ENCODE measurements around the gene KHDC1L.

DNA sequence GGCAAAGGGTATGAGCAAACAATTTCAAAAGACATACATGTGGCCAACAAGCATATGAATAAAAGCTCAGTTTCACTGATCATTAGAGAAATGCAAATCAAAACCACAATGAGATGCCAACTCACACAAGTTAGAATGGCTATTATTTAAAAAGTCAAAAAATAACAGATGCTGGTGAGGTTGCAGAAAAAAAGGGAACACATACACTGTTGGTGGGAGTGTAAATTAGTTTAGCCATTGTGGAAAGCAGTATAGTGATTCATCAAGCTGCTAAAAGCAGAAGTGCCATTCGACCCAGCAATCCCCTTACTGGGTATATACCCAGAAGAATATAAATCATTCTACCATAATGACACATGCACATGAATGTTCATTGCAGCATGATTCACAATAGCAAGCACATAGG is 6.7 kb upstream of the KHDC1L start:
- TF ChIP-seq, protein P1, sequence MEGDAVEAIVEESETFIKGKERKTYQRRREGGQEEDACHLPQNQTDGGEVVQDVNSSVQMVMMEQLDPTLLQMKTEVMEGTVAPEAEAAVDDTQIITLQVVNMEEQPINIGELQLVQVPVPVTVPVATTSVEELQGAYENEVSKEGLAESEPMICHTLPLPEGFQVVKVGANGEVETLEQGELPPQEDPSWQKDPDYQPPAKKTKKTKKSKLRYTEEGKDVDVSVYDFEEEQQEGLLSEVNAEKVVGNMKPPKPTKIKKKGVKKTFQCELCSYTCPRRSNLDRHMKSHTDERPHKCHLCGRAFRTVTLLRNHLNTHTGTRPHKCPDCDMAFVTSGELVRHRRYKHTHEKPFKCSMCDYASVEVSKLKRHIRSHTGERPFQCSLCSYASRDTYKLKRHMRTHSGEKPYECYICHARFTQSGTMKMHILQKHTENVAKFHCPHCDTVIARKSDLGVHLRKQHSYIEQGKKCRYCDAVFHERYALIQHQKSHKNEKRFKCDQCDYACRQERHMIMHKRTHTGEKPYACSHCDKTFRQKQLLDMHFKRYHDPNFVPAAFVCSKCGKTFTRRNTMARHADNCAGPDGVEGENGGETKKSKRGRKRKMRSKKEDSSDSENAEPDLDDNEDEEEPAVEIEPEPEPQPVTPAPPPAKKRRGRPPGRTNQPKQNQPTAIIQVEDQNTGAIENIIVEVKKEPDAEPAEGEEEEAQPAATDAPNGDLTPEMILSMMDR (IDR thresholded peaks at IDR 0.05): no peak
- no peak for TF ChIP-seq POLR2A (IDR thresholded peaks at IDR 0.05)
- no peak for TF ChIP-seq EP300 (IDR thresholded peaks at IDR 0.05)

Measured in ovary (tissue), 3 donors.